T-helper 17 cell (primary cell): Measurements from ENCODE around the gene METTL8. TPM values are rescaled to one million over a fixed set of nuclear protein-coding genes. Genes with fewer than 3 reads are reported as not detected.

Experiments
- ATAC-seq: fragments of 150-1000 bp; cut with Tn5 transposase; 2 replicates; pipeline ENCODE4 v1.10.0; 2021; ENCODE audit warnings: mild to moderate bottlenecking, moderate library complexity
- DNase-seq, 3 donors: peaks; one replicate each; pipeline versions ENCODE4 v3.0.0 to v3.0.0-alpha.2; 2020 to 2021
- H3K9me3 ChIP-seq: one replicate; pipeline ENCODE4 v1.7.0; 2013; ENCODE audit warnings: low read length, mild to moderate bottlenecking; ENCODE audit not compliant: control insufficient read depth, poor library complexity, severe bottlenecking
- H3K27ac Mint-ChIP-seq: one replicate; pipeline ENCODE4 v1.8.0; 2022; ENCODE audit warnings: mild to moderate bottlenecking, moderate library complexity, mixed read lengths
- H3K27me3 Mint-ChIP-seq: one replicate; pipeline ENCODE4 v1.8.0; 2022; ENCODE audit warnings: mixed read lengths
- H3K36me3 Mint-ChIP-seq: one replicate; pipeline ENCODE4 v1.8.0; 2022; ENCODE audit warnings: low read depth, mixed read lengths
- H3K4me1 Mint-ChIP-seq: one replicate; pipeline ENCODE4 v1.8.0; 2022; ENCODE audit warnings: mild to moderate bottlenecking, mixed read lengths
- H3K4me3 Mint-ChIP-seq: one replicate; pipeline ENCODE4 v1.8.0; 2022; ENCODE audit warnings: mild to moderate bottlenecking, moderate library complexity, mixed read lengths
- total RNA-seq, 4 donors: library from RNA in 2 of 4; stranded (reverse) in 2 of 4; gene quantifications; one replicate each; pipeline ENCODE4 v1.2.3 and lab custom pipeline; 2022 to 2026

Gene METTL8
- total RNA-seq, result 10 to 100 TPM; 18.5 to 23.3 TPM
- total RNA-seq (lab: John Stamatoyannopoulos, UW), result 20.1 to 36.4 reads per million in 2 donors

DNA sequence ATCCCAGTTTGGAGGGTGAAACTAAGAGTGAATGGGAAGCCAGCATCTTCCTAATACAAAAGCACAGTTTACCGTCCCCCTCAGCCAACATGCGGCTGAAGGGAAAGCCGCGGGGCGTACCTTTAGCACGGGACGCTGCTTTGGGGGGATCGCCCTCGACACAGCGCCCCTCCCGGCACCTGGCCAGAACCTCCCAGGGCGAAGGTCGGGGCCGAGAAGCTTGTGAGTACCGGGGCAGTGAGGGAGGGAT lies at the start of gene METTL8:
Gene METTL8 (minus strand): TSS at position 228 of the 250 bp plus-strand sequence. CDS start 41,805 bp downstream, outside the sequence.
- Mint-ChIP-seq H3K27me3 (no peaks in the 10 kb centered on the region), H3K36me3 (peaks cover 6% of the 10 kb centered on the region), H3K4me1 (peaks cover 37% of the 10 kb centered on the region), H3K27ac (peak within 1 kb of the TSS; percentile 90), H3K4me3 (peak within 1 kb of the TSS; percentile 94)
- ATAC-seq (no peak), DNase-seq (no peak)
- H3K9me3 ChIP-seq, result no peaks in the 10 kb centered on the region

- ATAC-seq (no peak), DNase-seq (no peak)
- Mint-ChIP-seq H3K27ac (no peak overlapping the region), H3K4me3 (no peak overlapping the region), H3K27me3 (no peaks in the 10 kb centered on the region), H3K4me1 (peaks cover 22% of the 10 kb centered on the region), H3K36me3 (peaks cover 13% of the 10 kb centered on the region)
- H3K9me3 ChIP-seq, result no peaks in the 10 kb centered on the region
Measured at GRCh38 chr2:171482877-171483276, 49.1 kb upstream of the METTL8 start.

GRCh38 chr2:171482308-171482707 lies 48.5 kb upstream of the METTL8 start:
- no peak for ATAC-seq
- H3K27ac Mint-ChIP-seq, result no peak overlapping the region
- H3K27me3 Mint-ChIP-seq, result no peaks in the 10 kb centered on the region

GRCh38 chr2:171480908-171481307 lies 47.1 kb upstream of the METTL8 start:
- H3K9me3 ChIP-seq, result no peaks in the 10 kb centered on the region
- DNase-seq (no peak), ATAC-seq (no peak)
- Mint-ChIP-seq H3K4me3 (no peak overlapping the region), H3K27me3 (no peaks in the 10 kb centered on the region), H3K4me1 (peaks cover 22% of the 10 kb centered on the region), H3K27ac (no peak overlapping the region), H3K36me3 (peaks cover 13% of the 10 kb centered on the region)

More at GRCh38 chr2:171482308-171482707, 48.5 kb upstream of the METTL8 start:
- Mint-ChIP-seq H3K4me3 (no peak overlapping the region), H3K36me3 (peaks cover 13% of the 10 kb centered on the region), H3K4me1 (peaks cover 22% of the 10 kb centered on the region)
- DNase-seq, result no peak
- no peaks in the 10 kb centered on the region for H3K9me3 ChIP-seq

GRCh38 chr2:171479154-171479814 lies 45.5 kb upstream of the METTL8 start:
- no peaks in the 10 kb centered on the region for H3K9me3 ChIP-seq
- DNase-seq, result no peak
- Mint-ChIP-seq H3K36me3 (peaks cover 19% of the 10 kb centered on the region), H3K27ac (no peak overlapping the region), H3K4me1 (peaks cover 16% of the 10 kb centered on the region), H3K4me3 (no peak overlapping the region), H3K27me3 (no peaks in the 10 kb centered on the region)
- ATAC-seq, result no peak

DNA sequence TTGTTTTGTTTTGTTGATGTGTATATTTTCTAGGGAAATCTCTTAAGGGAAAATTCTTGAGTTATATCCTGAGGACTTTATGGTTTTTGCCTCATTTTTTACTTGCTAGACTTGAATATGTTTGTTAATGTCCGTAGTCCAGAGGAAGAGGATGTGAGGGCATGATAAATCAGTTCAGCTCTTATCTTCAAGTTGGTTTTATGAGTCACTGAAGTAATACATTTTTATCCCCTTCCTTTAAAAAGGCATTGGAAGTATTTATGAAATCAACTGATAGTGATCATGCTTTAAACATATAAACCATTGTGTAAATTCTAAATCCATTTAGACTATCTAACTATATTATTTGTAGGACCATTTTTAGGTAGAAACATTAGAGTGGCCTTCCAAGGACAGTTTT lies 44.6 kb upstream of the METTL8 start:
- no peak overlapping the region for H3K4me3 Mint-ChIP-seq
- no peak overlapping the region for H3K27ac Mint-ChIP-seq
- H3K27me3 Mint-ChIP-seq, result no peaks in the 10 kb centered on the region
- H3K9me3 ChIP-seq, result no peaks in the 10 kb centered on the region
- peaks cover 20% of the 10 kb centered on the region for H3K36me3 Mint-ChIP-seq
- ATAC-seq (no peak), DNase-seq (no peak)
- peaks cover 12% of the 10 kb centered on the region for H3K4me1 Mint-ChIP-seq

DNA sequence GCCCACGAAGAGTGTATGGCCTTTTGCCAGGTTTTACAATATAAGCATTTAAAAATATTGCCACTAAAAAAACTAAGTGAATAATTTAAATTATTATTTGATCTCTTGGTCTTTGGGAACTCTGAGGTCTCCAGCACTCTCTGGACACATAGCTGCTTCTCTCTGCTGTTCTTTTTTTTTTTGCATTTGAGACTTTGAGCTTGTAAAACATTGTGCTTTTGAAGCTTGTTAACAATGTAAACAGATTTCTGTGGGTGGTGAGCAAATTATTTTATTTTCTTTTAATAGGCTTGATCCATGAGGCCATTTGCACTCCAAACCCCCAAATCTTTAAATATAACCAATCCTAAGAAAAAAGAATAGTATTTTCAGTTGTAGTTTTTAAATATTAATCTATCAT lies 42.2 kb upstream of the METTL8 start:
- peaks cover 16% of the 10 kb centered on the region for H3K36me3 Mint-ChIP-seq
- no peak overlapping the region for H3K27ac Mint-ChIP-seq
- H3K27me3 Mint-ChIP-seq, result no peaks in the 10 kb centered on the region
- H3K4me1 Mint-ChIP-seq, result peaks cover 5% of the 10 kb centered on the region
- no peaks in the 10 kb centered on the region for H3K9me3 ChIP-seq
- H3K4me3 Mint-ChIP-seq, result no peak overlapping the region
- ATAC-seq, result no peak
- DNase-seq, result no peak

DNA sequence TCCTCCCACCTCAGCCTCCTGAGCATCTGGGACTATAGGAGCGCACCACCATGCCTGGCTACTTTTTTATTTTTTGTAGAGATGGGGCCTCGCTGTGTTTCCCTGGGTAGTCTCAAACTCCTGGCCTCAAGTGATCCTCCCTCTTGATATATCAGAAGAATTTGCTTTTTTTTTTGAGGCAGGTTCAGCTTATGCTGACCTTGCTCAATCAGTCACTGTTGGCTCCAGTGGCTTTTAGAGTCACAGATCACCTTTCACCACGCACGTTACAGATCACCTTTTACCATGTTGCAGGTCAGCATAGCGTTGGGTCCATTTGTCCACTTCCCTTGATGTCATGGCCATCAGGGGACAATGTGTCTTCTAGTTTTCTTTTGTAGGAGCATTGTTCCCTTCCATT lies 36.3 kb upstream of the METTL8 start:
- H3K27me3 Mint-ChIP-seq, result no peaks in the 10 kb centered on the region
- H3K4me3 Mint-ChIP-seq, result no peak overlapping the region
- DNase-seq, result no peak
- H3K9me3 ChIP-seq, result no peaks in the 10 kb centered on the region
- H3K27ac Mint-ChIP-seq, result no peak overlapping the region
- peaks cover 16% of the 10 kb centered on the region for H3K36me3 Mint-ChIP-seq
- peaks cover 5% of the 10 kb centered on the region for H3K4me1 Mint-ChIP-seq
- no peak for ATAC-seq

DNA sequence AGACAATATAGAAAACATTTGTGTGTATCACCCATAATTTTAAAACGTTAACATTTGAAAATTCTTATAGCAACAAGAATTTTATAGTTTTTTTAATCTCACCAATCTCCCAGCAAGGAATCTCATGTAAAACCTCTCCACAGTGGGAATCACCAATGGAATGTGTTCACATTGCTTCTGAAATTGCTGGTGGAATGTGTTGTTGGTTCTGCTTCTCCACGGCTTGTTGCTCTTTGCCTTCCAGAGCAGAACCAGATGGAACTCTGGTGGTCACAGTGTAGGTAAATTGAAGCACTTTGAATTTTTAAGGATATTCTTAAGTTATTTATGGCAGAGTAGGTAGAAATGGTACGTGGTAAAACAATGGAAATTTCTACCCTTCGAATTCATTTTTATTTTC lies 35.4 kb upstream of the METTL8 start:
- H3K27me3 Mint-ChIP-seq, result no peaks in the 10 kb centered on the region
- ATAC-seq, result no peak
- DNase-seq, result no peak
- no peaks in the 10 kb centered on the region for H3K4me1 Mint-ChIP-seq
- H3K36me3 Mint-ChIP-seq, result peaks cover 9% of the 10 kb centered on the region
- H3K4me3 Mint-ChIP-seq, result no peak overlapping the region
- no peak overlapping the region for H3K27ac Mint-ChIP-seq
- no peaks in the 10 kb centered on the region for H3K9me3 ChIP-seq

- no peaks in the 10 kb centered on the region for H3K4me1 Mint-ChIP-seq
- peaks cover 8% of the 10 kb centered on the region for H3K36me3 Mint-ChIP-seq
- no peaks in the 10 kb centered on the region for H3K9me3 ChIP-seq
- H3K27me3 Mint-ChIP-seq, result no peaks in the 10 kb centered on the region
- no peak overlapping the region for H3K27ac Mint-ChIP-seq
- DNase-seq (no peak), ATAC-seq (no peak)
- no peak overlapping the region for H3K4me3 Mint-ChIP-seq
Measured at GRCh38 chr2:171460537-171460936, 26.7 kb upstream of the METTL8 start.

DNA sequence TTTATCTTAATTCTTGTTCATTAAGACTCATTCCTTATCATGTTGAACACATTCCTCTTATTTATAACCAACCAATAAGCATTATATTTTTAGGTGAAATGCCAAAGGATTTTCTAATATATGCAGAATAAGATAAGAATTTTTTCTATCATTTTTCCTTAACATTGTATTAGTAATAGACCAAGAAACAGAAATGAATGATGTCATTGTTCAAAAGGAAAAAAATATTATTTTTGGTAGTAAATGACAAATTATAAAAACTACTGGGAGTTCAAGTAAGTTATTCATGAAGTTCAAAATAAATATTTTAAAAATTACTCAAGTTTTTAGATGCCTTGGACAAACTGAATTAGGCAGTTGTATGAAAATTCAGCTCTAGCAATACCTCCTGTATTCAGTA lies 25.7 kb upstream of the METTL8 start:
- Mint-ChIP-seq H3K36me3 (peaks cover 10% of the 10 kb centered on the region), H3K4me1 (no peaks in the 10 kb centered on the region), H3K27me3 (no peaks in the 10 kb centered on the region), H3K27ac (peak overlapping the region; percentile 8), H3K4me3 (no peak overlapping the region)
- no peaks in the 10 kb centered on the region for H3K9me3 ChIP-seq
- ATAC-seq (no peak), DNase-seq (no peak)

DNA sequence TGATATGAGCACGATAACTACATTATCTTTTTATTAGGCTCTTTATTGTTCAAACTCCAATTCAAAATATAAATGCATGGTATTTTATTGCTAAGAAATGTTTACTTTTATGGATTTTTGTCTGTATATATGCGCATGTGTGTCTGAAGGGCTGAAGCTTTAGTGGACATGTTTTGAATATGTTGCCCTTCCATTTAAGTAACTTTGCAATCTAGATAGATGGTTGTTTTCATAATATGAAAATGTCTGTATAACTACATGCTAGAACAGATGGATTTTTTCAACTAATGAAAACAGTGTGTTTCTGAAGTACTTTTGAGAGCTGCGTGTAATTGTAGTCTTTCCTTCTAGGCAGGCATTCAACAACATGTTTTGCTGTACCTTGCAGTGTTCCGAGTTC lies 19.0 kb upstream of the METTL8 start:
- no peak overlapping the region for H3K4me3 Mint-ChIP-seq
- DNase-seq (no peak), ATAC-seq (no peak)
- H3K27ac Mint-ChIP-seq, result peak overlapping the region; percentile 41
- no peaks in the 10 kb centered on the region for H3K9me3 ChIP-seq
- H3K27me3 Mint-ChIP-seq, result no peaks in the 10 kb centered on the region
- H3K4me1 Mint-ChIP-seq, result no peaks in the 10 kb centered on the region
- peaks cover 10% of the 10 kb centered on the region for H3K36me3 Mint-ChIP-seq

GRCh38 chr2:171451074-171451473 lies 17.3 kb upstream of the METTL8 start:
- DNase-seq (no peak), ATAC-seq (no peak)
- H3K27ac Mint-ChIP-seq, result peak overlapping the region; percentile 69
- H3K4me3 Mint-ChIP-seq, result no peak overlapping the region
- peaks cover 8% of the 10 kb centered on the region for H3K36me3 Mint-ChIP-seq
- no peaks in the 10 kb centered on the region for H3K9me3 ChIP-seq
- no peaks in the 10 kb centered on the region for H3K27me3 Mint-ChIP-seq
- no peaks in the 10 kb centered on the region for H3K4me1 Mint-ChIP-seq

GRCh38 chr2:171447675-171448074 lies 13.9 kb upstream of the METTL8 start:
- Mint-ChIP-seq H3K36me3 (peaks cover 3% of the 10 kb centered on the region), H3K27me3 (no peaks in the 10 kb centered on the region), H3K4me1 (no peaks in the 10 kb centered on the region), H3K4me3 (no peak overlapping the region), H3K27ac (no peak overlapping the region)
- no peak for DNase-seq
- no peaks in the 10 kb centered on the region for H3K9me3 ChIP-seq
- ATAC-seq, result no peak
